HG03342 (cell line): Measurements from ENCODE around the gene FRS3.
A peak's percentile ranks its signal among the peaks of the same experiment; 100 is the strongest.

Experiments
- ATAC-seq: cut with Tn5 transposase; IDR thresholded peaks from one replicate; pipeline ENCODE4 v1.9.1; 2021; ENCODE audit warnings: mild to moderate bottlenecking, moderate library complexity; ENCODE audit not compliant: unreplicated experiment

The FRS3 gene

DNA sequence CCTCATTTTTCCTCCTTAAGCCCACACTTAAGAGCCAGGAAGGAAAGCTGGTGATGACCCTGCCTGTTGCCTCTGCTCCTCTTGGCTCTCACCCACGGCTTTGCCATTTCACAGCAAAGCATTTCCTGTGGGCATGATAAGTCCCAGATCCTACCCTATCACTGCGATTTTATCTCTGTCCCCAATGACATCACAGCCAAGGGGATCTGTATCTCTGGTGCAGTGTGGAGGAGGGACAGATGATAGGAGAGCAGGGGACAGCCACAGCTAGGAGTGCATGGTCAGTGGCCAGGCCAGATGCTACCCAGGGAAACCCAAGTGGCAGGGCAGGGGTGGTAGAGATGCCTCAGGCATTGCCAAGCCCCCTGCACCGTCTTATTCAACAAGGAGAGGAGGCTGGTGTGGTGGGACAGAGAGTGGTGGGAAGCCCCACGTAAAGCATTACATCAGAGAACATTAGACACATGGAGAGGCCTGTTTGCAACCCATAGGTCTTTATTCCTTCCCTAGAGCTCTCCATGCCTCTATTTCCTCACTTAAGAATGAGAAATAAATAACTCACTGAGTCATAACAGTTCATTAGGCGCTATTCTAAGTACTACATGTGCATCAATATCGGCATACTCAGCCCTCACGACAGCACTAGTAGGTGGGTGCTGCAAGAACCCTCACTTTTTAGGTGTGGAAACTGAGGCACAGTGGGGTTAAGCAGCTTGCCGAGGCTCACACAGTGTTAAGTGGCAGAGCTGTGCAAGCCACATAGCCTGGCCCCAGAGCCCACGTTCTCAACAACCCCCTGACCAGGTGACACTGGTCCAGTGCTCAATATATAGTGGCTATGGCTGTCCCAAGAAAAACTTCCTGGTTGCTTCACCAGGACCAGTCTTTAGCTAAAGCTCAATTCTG, 48.9 kb downstream of the FRS3 start:
- ATAC-seq, result no peak

DNA sequence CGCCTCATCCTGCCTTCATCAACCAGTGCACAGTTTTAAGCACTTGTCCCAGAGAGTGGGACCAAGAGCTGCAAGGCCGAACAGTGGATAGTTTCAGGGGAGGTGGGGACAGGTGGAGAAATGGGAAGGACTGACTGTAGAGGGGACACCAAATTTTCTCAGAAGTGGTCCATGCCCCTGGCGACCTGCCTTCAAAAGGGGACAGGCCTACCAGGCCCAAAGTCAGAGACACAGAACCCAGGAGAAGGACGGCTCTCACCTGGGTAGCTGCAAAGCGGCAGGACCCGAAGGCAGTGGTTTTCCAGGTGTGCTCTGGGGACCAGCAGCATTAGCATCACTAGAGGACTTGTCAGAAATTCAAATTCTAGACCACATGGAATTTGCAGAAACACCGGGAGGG, 50.1 kb downstream of the FRS3 start:
- no peak for ATAC-seq

DNA sequence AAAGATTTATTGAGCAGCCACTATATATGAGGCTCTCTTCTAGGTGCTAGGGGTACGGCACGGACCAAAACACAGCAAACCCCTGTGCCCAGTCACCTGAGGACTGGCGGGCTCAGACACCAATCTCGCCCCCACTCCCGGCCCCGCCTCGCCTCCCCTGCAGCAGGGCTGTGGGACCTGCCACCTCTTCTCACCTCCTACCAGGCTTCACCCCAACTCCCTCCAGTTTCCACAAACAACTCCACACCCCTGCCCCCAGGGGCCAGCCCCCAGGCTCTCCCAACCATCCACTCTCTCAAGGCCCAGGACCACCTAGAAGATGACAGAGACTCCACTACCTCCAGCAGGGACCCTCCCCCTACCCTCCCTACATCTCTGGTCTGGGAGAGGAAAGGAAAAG, 50.7 kb downstream of the FRS3 start:
- ATAC-seq, result no peak

DNA sequence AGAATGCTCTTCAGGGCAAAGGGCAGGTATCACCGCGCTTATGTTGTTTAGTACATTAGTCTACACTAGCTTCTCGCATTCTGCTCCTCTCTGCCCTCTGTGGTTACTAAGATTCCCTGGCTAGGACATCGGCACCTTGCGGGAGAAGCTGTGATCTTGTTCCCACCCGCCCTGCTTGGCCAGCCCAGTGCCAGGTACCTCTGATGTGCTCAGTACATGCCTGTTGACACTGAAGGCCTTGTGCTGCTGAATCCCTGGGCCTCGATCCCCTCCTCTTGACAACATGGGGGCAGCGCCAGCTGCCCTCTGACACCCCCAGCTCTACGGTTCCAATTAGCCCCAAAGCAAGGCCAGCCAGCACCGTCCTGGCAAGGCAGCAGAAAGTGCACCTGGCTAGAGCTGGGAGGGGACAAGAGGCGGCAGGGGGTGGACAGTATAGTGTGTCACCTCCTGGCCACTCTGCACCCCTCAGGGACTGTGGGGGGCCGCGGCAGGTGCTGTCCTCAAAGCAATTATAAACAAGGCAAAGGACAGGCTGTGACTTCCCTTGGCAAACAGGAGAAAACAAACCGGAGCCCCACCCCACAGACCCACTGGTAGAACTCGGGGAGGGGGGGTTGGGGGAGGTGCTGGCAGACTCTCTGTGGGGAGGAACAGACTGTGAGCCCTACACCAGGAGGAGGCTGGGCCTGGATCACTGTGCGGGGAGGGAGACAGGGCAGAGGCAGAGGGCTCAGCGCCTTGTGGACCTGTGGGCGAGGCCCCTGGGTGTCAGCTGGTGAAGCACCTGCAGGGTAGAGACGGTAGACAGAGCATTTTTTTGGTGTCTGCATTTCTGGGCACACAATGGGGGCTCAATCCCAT, 51.4 kb downstream of the FRS3 start:
- no peak for ATAC-seq

DNA sequence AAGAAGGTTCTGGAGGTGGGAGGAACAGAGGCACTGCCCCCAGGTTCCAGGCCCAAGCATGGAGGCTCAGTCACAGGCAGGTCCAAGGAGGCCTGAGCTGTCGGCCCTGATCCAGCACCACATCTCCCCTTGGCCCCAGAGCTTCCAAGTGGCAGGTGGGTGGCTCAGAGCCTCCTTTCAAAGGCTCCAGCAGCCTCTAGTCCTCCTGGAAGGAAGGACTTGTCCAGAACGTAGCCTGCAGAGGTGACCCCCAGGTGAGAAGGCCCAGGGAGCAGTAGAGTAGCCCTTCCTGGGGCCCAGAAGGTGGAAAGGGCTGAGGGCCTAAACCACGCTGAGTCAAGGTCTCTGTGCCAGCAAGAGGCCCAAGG, 52.0 kb downstream of the FRS3 start:
- ATAC-seq, result no peak

DNA sequence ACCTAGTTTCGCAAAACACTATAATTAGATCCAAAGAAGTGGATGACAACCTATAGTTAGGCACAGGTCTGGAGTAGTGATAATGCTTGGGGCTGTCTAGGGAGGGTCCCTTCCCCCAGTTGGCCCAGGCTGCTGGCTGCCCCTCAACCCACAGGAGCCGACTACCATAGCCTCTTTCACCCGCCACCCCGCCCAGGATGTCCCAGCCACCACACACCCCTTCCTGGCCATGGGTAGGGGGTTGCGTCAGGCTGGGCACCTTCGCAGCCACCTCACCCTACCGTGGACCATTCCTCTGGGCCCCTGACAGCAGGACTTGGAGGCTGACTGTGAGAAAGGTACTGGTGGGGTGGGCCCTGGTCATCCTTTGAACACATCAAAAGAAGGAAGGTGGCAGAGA, 52.8 kb downstream of the FRS3 start:
- no peak for ATAC-seq

DNA sequence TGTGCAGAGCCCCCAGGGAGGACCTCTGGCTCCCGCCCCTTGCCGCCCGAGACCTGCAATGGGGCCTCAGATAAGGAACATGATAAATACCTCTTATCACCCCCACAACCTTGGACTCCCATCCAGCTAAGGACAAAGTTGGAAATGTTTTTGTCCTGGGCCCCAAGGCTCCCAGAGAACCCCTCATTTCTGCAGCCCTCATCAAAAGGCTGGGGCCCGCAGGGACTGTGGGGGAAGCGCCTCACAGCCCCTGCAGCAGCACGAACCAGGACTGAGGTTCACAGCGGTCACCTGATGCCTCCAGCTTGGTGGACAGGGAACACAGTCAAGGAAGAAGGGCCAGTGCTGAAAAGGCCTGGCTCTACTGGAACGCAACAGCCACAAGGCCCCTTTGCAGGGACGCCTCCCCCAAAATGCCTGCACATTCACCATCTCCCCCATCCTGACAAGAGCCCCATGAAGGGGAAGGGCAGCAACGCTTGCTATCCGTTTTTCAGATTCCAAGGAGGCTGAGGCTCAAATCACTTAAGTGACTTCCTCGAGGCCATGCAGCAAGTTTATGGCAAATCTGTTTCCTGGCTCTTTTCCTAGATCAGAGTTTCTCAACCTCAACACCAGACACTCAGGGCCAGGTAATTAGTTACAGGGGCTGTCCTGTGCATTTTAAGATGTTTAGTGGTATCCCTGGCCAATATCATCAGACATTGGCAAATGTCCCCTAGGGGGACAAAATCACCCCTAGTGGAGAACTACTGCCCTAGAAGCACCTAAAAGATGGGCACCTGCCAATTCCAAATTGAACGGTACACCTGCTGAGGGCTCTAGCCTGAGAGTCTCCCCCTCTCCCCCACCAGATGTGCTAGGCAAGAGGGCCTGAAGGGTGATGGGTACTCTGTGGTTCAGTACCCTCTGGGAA, 54.9 kb downstream of the FRS3 start:
- ATAC-seq, result no peak

DNA sequence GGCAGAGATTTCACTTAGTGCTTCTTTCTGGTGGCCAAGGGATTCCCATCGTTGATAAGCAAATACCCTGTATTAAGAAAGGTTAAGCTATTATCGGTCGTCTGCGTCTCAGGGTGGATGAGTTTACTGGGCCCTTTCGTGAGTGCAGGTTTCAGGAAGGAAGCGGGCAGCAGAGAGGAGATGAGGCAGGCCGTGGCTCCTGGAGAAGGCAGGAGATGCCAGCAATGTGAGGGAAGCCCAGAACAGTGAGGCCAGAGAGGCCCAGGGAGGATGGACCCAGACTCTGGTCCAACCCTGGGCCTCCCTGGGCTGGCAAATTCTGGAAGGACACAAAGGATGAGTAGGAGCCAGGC, 55.5 kb downstream of the FRS3 start:
- ATAC-seq, result no peak

DNA sequence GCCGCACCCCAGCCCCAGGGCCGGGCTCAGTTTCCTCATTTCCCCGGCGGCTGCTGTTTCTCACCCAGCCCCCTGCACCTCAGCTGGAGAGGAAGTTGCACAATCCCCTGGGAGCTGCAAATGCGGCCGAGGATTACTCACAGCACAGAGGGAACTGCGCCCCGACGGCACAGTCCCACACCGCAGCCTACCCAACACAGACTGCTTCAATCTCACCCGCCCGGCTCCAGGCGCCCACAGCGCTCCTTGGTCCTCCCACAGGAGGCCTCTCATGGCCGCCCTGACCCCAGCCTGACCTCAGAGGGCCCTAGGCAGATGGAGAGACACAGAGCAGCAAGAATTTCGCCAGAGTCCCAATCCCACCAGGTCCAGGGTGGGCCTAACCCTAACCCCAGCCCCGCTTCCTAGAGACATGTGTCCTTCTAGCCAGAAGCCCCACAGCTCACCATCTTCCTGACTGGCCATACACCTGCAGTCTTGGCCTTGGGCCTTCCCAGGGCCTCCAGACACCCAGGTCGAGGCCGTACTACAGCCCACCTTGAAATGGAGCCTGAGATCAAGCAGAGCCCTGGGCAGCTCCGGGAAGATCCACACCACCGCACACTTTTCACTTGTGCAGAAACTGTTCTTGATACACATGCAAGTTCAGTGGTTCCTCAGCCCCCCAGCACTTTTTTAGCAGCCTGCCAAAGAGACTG, 56.0 kb downstream of the FRS3 start:
- ATAC-seq, result peak; percentile 83

DNA sequence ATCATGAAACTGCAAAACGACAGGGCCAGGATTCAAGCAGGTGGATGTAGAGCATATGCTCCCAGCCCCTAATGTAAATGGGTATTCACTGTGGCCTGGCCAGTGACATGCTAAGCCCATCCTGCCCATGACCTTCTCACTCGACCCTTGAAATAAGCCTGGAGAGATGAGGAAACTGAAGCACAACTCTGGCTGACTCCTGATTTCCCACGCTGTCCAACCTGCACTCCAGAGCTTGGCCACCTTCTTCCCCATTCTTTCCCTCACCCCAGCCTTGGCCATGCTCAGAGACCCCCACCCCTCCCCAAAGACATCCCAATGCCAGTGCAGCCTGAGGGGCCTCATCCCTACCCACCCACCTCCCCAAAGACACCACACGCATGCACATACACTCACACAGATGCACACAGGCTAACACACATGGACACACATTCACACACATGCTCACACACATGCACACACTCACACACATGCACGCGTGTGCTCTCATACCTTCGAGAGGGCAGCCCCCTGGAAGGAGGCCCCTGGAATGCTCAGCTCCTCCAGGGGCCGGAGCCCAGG, 56.7 kb downstream of the FRS3 start:
- ATAC-seq, result no peak

DNA sequence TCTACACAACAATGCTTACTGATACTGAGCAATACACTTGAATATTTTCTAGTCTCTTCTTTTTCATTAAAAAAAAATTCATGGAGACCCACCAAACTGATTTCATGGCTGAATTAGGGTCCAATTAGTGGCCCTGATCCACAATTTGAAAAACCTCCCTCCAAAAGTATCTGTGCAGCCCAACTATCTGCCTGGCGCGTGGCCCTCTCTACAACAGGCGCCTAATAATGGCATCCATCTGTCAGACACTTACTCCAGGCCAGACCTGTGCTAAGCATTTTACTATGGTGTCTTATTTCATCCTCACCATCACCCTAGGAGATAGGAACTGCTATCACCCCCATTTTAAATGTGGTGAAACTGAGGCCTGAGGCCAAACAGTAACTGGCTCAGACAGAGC, 58.3 kb downstream of the FRS3 start:
- ATAC-seq, result no peak

DNA sequence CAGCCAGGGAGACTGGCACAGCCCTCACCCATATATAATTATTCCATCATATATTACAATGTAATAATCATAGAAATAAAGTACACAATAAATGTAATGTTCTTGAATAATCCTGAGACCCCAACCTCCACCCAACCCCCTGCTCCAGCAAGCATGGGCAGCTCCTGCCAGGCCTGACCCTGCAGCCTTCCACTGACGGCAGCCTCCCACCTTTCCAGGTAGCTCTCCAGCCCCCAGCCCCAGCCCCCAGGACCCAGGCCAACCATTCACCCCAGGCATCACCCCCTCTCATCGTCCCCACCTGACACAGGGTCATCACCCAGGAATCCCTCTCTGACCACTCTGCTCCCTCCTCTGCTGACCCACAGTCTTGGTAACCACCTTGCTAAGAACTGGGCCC, 58.9 kb downstream of the FRS3 start:
- no peak for ATAC-seq

DNA sequence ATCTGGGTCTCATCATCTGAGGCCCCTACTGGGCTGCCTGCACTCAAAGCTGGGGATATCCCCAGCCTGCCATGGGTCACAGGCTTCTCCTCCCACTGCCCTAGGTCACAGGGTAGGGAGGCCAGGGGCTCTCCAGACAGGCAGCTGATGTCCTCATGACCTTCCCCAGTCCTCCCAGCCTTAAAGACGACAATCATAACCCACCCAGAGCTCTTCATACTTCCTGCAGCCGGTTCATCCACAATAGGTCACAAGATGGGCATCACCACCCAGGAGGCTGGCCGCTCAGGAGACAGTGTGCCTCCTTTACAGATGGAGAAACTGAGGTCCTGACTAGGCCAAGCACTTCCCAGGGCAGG, 59.5 kb downstream of the FRS3 start:
- no peak for ATAC-seq
